GM18526 (cell line): Measurements from ENCODE around the gene TNS3.

Experiments used
- POLR2A ChIP-seq: IDR thresholded peaks from 3 replicates; pipeline ENCODE4 v1.6.1; 2011; ENCODE audit not compliant: insufficient read length; ENCODE audit errors: extremely low read depth

TNS3 gene

GRCh38 chr7:47477191-47478016 is 104.5 kb downstream of the TNS3 start:
- TF ChIP-seq POLR2A: no peak

DNA sequence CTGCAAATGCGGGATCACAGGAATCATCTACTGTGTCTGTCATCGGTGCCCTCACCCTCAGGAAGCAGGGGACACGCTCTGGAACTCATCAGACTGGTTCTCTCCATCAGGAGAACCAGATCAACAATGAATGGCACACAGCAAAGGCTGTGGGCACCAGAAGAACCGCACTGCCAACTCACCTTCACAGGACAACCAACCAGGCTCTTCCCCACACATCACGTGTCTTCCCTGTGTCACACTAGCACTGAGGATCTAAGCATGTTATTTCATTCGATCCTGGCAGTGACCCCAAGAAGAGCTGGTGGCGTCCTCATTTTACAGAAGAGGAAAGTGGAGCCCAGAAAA is 106.1 kb downstream of the TNS3 start:
- no peak for TF ChIP-seq POLR2A

DNA sequence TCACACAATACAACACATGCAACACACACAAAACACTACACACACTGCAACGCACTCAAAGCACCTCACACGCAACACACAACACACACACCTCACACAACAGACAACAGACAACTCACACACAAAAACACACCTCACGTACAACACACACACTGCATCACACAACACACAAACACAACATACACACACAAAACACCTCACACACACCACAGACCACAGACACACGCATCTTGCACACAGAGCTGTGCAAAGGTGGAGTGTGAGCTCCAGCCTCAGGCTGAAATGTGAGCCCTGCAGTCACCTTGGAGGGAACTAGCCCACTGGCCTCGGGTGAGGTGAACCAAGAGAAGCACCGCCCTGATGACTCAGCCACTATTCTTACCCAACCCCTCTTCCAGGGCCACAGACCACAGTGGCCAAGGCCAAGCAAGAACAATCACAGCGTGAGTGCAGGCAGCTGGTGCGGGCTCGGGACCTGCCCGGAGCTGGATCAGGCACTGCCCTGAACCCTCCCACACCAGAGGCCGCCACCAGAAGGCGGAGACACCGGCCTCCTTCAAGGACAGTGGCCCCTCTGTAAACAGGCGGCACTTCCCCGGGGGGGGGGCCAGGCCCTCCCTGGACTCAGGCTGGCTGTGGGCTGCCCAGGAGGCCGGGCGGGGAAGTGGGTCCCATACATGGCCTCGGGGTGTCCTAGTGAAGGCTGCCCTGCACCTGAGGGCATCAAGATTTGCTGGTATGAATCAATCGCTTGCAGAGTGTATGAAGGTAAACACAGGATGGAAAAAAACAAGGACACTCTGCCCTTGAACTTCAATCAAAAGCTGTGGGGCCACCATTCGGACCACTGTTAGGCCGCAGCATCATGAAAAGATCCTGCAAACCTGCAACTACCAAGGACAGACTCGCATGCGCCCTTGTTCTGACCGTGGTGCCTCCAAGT is 106.7 kb downstream of the TNS3 start:
- no peak for TF ChIP-seq POLR2A

GRCh38 chr7:47474211-47474936 is 107.5 kb downstream of the TNS3 start:
- TF ChIP-seq POLR2A: no peak

- no peak for TF ChIP-seq POLR2A
These were observed 108.3 kb downstream of the TNS3 start for GRCh38 chr7:47473499-47474210.

DNA sequence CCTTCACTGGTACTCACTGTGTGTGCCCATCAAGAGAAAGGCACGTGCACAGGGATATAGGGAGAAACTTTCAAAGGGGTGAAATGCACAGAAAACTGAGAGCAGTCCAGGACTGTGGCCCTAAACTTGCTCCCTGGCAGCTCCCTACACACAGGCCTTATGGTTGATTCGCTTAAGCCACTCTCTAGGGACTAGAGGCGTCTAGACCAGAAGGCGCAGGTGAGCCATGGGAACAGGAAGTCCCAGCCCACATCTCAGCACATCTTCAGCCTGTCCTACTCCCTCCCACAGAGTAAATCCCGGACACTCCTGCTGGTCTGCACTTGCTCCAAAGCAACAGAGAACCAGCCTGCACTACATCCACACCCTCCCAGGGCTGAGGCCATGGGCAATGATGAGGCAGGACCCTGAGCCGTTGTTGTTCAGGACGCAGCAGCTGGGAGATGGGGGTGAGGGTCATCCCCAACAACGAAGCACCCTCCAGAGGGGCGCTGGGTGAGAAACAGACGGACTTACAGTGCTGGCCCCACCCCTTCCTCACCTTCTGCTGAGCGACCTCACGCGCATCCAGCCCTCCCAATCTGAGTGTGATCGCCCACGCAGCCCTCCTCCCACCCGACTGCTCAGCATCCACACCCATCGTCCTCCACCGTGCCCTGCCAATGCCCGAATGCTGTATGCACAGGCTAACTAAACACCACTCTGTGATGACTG is 109.3 kb downstream of the TNS3 start:
- no peak for TF ChIP-seq POLR2A

- TF ChIP-seq POLR2A: no peak
These were observed 110.1 kb downstream of the TNS3 start for GRCh38 chr7:47471831-47472230.

DNA sequence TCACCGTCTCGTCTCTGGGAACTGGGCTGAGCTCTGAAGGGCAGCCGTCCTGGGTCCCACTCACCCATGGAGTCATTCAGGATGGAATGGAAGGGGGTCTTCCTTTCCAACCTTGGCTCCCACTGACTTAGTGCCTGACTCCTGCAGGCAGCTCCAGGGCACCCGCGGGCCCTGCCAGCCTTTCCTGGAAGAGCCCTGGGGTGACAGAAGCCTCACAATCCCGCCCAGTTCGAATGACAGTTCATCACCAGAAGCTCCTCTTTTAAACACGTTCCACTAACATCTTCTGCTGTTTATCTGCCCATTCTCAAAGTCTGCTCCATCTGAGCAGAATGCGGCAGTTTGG is 110.6 kb downstream of the TNS3 start:
- no peak for TF ChIP-seq POLR2A

GRCh38 chr7:47470567-47471357 is 111.1 kb downstream of the TNS3 start:
- TF ChIP-seq POLR2A: no peak

GRCh38 chr7:47466832-47467231 is 115.1 kb downstream of the TNS3 start:
- TF ChIP-seq POLR2A: no peak

- no peak for TF ChIP-seq POLR2A
These were observed 116.7 kb downstream of the TNS3 start for GRCh38 chr7:47465191-47465590.

DNA sequence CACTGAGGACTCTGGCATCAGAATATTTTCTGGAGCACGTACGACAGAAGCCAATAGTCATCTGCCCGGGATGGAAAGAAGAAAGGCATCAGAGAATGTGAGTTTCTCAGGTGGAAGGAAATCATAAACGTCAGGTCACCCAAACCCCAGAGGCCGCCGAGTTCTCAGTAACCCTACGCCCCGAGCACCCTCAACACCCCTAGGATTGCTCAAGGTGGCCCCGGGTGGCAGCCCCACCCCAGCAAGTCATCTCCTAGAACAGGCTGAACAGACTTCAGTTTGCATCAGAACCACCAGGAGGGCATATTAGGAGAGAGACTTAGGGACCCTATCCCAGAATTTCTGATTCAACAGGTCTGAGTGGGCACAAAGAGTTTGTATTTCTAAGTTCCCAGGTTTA is 117.6 kb downstream of the TNS3 start:
- no peak for TF ChIP-seq POLR2A

- TF ChIP-seq POLR2A: no peak
These were observed 120.2 kb downstream of the TNS3 start for GRCh38 chr7:47461746-47462145.

DNA sequence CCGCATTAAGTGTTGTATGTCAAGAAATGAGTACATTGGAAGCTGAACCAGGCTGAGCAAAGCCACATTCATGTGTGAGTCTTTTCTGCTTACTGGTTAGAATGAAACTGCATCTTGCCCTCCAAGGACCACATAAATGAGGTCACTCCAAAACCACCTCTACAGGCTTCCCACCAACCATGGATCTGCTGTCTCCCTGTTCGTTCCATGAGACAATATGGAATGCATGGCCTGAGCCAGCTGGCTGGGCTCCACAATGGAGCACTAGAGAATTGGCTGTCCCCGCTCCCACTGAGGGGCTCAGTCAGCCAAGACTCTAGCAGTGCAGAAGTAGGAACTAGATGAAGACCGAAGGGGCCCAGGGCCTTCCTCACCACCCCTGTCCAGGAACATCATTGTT is 120.8 kb downstream of the TNS3 start:
- no peak for TF ChIP-seq POLR2A
